Choroid plexus epithelial cell (primary cell): ENCODE results near the gene ARHGAP8.

Experiments used
- DNase-seq: peaks from one replicate; pipeline ENCODE4 v3.0.0-alpha.2; 2010; ENCODE audit warnings: low read depth
- H3K4me3 ChIP-seq: 2 replicates; pipeline ENCODE4 v1.5.1; 2011; ENCODE audit warnings: low read depth, mild to moderate bottlenecking, control low read depth, low read length, moderate library complexity
- TF ChIP-seq, protein P1 (sequence below): conservative IDR thresholded peaks from 2 replicates; pipeline ENCODE4 v1.5.1; 2011; ENCODE audit warnings: low read depth, mild to moderate bottlenecking, control low read depth, inconsistent platforms, low read length, moderate library complexity

Gene ARHGAP8

DNA sequence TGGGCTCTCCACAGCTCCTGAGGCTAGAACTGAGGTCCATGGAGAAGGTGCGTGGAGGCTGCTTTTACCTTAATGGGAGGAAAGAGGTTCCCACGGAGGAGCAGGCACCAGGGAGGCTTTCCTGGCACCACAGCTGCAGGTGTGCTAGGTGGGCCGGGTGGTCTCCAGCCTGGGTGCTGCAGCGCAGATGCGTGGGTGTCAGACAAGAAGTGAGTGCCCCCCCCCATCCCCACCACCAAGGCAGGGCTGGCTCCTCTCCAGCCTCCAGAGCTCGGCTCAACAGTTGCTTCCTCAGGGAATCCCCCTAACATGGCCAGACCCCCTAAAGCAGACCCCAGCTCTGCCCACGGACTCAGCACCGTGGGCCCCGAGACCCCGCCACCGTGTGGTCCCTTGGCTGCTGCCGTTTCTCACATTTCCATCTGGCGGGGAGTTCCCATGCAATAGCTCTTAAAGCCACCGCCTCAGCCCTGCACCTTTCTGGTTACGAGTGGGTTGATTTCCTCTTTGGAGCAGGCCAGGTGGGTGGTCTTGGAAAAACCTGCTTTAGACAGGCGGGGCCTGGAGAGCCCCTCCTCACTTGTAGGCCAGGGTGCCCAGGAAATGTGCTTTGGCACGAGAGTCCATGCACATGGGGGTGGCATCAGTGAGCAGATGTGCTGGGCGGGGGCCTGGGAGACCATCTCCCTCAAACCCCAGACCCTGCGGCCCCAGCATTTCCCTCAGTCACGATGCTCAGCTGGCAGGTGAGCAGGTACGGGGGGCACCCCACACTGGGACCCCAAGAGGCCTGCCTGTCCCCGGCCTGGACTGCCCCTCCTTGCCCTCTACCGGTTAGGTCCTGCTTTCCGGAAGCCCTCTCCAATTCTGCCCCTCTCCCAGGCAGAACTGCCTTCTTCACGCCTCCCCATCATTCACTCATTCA, 93.7 kb downstream of the ARHGAP8 start:
- TF ChIP-seq, protein P1, sequence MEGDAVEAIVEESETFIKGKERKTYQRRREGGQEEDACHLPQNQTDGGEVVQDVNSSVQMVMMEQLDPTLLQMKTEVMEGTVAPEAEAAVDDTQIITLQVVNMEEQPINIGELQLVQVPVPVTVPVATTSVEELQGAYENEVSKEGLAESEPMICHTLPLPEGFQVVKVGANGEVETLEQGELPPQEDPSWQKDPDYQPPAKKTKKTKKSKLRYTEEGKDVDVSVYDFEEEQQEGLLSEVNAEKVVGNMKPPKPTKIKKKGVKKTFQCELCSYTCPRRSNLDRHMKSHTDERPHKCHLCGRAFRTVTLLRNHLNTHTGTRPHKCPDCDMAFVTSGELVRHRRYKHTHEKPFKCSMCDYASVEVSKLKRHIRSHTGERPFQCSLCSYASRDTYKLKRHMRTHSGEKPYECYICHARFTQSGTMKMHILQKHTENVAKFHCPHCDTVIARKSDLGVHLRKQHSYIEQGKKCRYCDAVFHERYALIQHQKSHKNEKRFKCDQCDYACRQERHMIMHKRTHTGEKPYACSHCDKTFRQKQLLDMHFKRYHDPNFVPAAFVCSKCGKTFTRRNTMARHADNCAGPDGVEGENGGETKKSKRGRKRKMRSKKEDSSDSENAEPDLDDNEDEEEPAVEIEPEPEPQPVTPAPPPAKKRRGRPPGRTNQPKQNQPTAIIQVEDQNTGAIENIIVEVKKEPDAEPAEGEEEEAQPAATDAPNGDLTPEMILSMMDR = no peak
- DNase-seq = no peak
- no peak overlapping the region for H3K4me3 ChIP-seq

DNA sequence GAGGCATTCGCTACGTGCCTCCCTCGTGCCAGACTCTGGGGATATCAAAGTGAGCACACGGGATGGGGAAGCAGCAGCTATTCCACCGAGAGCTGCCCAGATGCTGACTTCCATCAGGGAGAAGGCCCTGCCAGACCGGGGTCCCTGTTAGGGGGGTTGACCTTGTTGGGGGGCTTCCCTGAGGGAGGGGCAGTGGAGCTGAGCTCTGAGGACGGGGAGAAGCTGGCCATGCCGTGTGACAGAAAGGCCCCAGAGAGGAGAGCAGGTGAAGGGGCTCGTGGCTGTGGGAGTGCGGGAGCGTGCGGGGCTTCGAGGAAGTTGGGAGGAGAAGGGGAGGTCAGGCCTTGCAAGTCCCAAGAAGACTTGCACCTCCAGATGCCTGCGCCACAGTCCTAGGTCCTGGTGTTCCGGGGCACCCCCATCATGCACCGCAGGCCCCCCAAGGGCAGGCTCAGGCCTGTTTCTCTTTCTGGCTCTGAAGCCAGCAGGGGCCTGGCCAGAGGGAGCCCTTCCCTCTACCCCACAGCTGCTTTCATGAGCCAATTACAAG, 94.4 kb downstream of the ARHGAP8 start:
- TF ChIP-seq, protein P1 = no peak
- no peak overlapping the region for H3K4me3 ChIP-seq
- DNase-seq = no peak

DNA sequence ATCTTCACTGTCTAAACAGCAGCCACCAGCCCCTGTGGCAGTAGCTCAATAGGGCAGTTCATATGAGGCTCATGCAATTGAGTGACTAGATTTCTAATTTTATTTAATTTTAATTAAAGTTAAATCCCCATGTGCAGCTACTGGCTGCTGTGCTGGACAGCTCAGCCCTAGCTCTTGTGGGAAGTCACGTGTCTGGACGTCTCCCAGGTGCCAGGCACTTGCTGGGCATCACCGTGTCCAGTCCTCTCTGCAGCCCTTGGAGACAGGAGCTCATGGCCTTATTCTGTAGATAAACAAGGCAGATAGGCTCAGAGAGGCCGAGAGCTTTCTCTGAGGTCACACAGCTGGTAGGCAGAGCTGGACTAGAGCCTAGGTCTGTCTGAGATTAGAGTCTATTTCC, 95.0 kb downstream of the ARHGAP8 start:
- TF ChIP-seq, protein P1 = no peak
- no peak overlapping the region for H3K4me3 ChIP-seq
- no peak for DNase-seq

DNA sequence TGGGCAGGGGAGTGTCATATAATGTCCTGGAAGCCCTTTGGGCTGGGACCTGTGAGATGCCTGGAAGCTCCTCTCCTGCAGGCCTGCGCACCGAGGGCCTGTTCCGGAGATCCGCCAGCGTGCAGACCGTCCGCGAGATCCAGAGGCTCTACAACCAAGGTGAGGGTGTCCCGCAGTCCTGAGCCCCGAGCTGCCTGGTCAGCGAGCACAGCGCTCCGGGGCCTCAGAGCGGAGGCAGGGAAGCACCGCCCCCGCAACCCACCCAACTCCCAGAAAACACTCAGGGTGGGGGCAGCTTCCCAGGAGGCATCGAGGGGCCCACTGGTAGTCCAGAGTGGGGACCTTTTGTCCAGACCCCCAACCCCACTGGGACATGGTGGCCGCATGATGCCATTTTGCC, 95.5 kb downstream of the ARHGAP8 start:
- TF ChIP-seq, protein P1 = no peak
- H3K4me3 ChIP-seq = no peak overlapping the region
- DNase-seq = no peak

DNA sequence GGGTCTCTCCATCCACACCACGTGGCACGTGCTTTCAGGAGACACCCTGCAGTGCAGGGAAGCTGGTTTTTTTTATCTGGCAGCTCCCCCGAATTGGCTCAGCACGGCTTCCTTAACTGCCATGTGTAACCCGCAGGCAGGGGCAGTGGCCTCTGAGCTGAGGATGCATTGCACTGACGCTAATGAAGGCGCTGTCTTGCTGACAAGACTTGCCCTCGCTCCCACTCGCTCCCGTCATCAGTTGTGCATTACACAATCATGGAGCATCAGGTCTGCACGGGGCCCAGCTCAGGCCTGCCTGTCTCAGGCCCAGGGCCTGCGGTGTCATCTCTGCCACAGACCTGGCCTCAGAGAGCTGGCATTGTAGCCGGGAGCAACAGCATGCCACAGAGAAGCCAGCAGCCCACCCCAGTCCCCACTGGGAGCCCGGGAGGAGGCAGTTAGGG, 95.9 kb downstream of the ARHGAP8 start:
- DNase-seq = no peak
- TF ChIP-seq, protein P1 = no peak

DNA sequence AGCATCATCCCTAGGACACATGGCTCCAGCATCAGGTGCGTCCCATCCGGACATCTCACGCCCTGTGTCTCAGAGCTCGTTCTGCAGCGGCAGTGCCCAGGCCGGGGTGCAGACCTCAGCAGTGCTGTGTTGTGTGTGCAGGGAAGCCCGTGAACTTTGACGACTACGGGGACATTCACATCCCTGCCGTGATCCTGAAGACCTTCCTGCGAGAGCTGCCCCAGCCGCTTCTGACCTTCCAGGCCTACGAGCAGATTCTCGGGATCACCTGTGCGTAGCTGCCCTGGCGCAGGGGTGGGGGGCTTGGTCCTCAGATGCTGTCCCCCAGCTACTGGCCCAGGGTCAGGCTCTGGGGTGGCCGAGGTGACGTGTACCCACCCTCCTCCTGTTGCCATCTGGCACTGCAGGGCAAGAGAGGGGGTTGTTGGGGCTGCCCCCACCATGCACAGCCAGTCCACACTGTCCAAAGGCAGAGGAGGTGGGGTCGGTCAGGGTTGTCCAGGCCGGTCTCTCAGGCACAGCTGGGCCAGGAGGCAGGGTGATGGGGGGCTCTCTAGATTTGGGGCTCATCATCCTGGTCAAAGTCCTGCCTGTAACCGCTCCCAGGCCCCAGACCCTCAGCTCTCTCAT, 96.5 kb downstream of the ARHGAP8 start:
- DNase-seq = no peak
- no peak overlapping the region for H3K4me3 ChIP-seq

More for the DNA sequence above, 95.9 kb downstream of the ARHGAP8 start:
- no peak overlapping the region for H3K4me3 ChIP-seq

More for the DNA sequence above, 96.5 kb downstream of the ARHGAP8 start:
- TF ChIP-seq, protein P1 = no peak
